Ureter (tissue), 1 donor: ENCODE results near the gene SLC25A6. TPM values are rescaled to one million over a fixed set of nuclear protein-coding genes. Genes with fewer than 3 reads are reported as not detected.
"Not testable (repeated sequence)": the region's sequence is repeated elsewhere in the genome, so short reads cannot be mapped to it uniquely, and the experiment has no call there.

Experiments
- DNase-seq: peaks from one replicate; pipeline ENCODE4 v3.0.0-alpha.2; 2020; ENCODE audit warnings: low spot score
- total RNA-seq: library from RNA; stranded (reverse); gene quantifications from one replicate; pipeline ENCODE4 v1.2.4, GENCODE V29; 2023
- donor health status: DM: yes; HTN: yes; CAD: no.

The SLC25A6 gene
- total RNA-seq, 1 donor from 2014 or later: 391 TPM

- no peak for DNase-seq
These were observed 20.7 kb upstream of the SLC25A6 start for GRCh38 chrX:1412551-1413161.

GRCh38 chrX:1411326-1411725 lies 19.4 kb upstream of the SLC25A6 start:
- no peak for DNase-seq

- DNase-seq: no peak
These were observed 15.1 kb upstream of the SLC25A6 start for GRCh38 chrX:1407035-1407434.

GRCh38 chrX:1405769-1406168 lies 13.9 kb upstream of the SLC25A6 start:
- not testable (repeated sequence) for DNase-seq

GRCh38 chrX:1403867-1404266 lies 12.0 kb upstream of the SLC25A6 start:
- not testable (repeated sequence) for DNase-seq

GRCh38 chrX:1403228-1403627 lies 11.3 kb upstream of the SLC25A6 start:
- DNase-seq: no peak

- no peak for DNase-seq
These were observed 9.9 kb upstream of the SLC25A6 start for GRCh38 chrX:1401611-1402430.

GRCh38 chrX:1400742-1401471 lies 9.0 kb upstream of the SLC25A6 start:
- DNase-seq: no peak

GRCh38 chrX:1400049-1400448 lies 8.1 kb upstream of the SLC25A6 start:
- no peak for DNase-seq

- no peak for DNase-seq
These were observed 6.8 kb upstream of the SLC25A6 start for GRCh38 chrX:1398431-1399340.

GRCh38 chrX:1397441-1398270 lies 5.7 kb upstream of the SLC25A6 start:
- no peak for DNase-seq

GRCh38 chrX:1397001-1397400 lies 5.1 kb upstream of the SLC25A6 start:
- no peak for DNase-seq

GRCh38 chrX:1395646-1396216 lies 3.8 kb upstream of the SLC25A6 start:
- no peak for DNase-seq

GRCh38 chrX:1394731-1395501 lies 3.0 kb upstream of the SLC25A6 start:
- no peak for DNase-seq

GRCh38 chrX:1393871-1394615 lies 2.1 kb upstream of the SLC25A6 start:
- no peak for DNase-seq

GRCh38 chrX:1392376-1393068 lies 609 bp upstream of the SLC25A6 start:
- DNase-seq: peak; percentile 81

GRCh38 chrX:1391370-1391706 lies 575 bp downstream of the SLC25A6 start:
- DNase-seq: no peak

GRCh38 chrX:1390621-1391369 lies 1.1 kb downstream of the SLC25A6 start:
- peak; percentile 43 for DNase-seq
